PC-9 (cell line): Measurements from ENCODE around the gene KLF15.

ENCODE experiments used
- EZH2 ChIP-seq: fragments of 200-600 bp; sonication (generic); IDR thresholded peaks from 2 replicates; pipeline ENCODE4 v1.8.0; 2017; ENCODE audit warnings: antibody characterized with exemption, low read depth
- TF ChIP-seq, protein P1 (sequence below): fragments of 200-600 bp; sonication (generic); conservative IDR thresholded peaks from 2 replicates; pipeline ENCODE4 v1.6.1; 2017; ENCODE audit warnings: mixed run types, antibody characterized with exemption, mild to moderate bottlenecking, moderate library complexity

GRCh38 chr3:126372413-126373145, 15.4 kb upstream of the KLF15 start:
- TF ChIP-seq, protein P1, sequence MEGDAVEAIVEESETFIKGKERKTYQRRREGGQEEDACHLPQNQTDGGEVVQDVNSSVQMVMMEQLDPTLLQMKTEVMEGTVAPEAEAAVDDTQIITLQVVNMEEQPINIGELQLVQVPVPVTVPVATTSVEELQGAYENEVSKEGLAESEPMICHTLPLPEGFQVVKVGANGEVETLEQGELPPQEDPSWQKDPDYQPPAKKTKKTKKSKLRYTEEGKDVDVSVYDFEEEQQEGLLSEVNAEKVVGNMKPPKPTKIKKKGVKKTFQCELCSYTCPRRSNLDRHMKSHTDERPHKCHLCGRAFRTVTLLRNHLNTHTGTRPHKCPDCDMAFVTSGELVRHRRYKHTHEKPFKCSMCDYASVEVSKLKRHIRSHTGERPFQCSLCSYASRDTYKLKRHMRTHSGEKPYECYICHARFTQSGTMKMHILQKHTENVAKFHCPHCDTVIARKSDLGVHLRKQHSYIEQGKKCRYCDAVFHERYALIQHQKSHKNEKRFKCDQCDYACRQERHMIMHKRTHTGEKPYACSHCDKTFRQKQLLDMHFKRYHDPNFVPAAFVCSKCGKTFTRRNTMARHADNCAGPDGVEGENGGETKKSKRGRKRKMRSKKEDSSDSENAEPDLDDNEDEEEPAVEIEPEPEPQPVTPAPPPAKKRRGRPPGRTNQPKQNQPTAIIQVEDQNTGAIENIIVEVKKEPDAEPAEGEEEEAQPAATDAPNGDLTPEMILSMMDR: no peak
- TF ChIP-seq EZH2: no peak
